Neural cell (in vitro differentiated cells): ENCODE data around the gene BCAR3. TPM values are rescaled to one million over a fixed set of nuclear protein-coding genes. Genes with fewer than 3 reads are reported as not detected.

ENCODE experiments used
- H2AFZ ChIP-seq: fragments of 200-600, 300-800 bp; sonication (generic), shearing (Covaris generic); 2 replicates; pipeline ENCODE4 v1.6.0; 2014; ENCODE audit warnings: low read depth, mild to moderate bottlenecking, antibody characterized with exemption, low read length, moderate library complexity
- H3F3A ChIP-seq: fragments of 200-600 bp; shearing (Covaris generic); 2 replicates; pipeline ENCODE4 v1.6.1; 2016; ENCODE audit warnings: mild to moderate bottlenecking, moderate library complexity, mixed read lengths, antibody characterized with exemption, low read length; ENCODE audit not compliant: insufficient read depth, poor library complexity, severe bottlenecking
- H3K27ac ChIP-seq: fragments of 200-600, 300-800 bp; sonication (generic), shearing (Covaris generic); 2 replicates; pipeline ENCODE4 v1.5.1; 2014; ENCODE audit warnings: mild to moderate bottlenecking, low read length, moderate library complexity
- H3K27me3 ChIP-seq: fragments of 300-800, 200-600 bp; sonication (generic), shearing (Covaris generic); 2 replicates; pipeline ENCODE4 v1.6.0; 2014; ENCODE audit warnings: mild to moderate bottlenecking, low read depth, low read length, moderate library complexity; ENCODE audit not compliant: insufficient read depth
- H3K36me3 ChIP-seq: fragments of 300-800, 200-600 bp; sonication (generic), shearing (Covaris generic); 2 replicates; pipeline ENCODE4 v1.5.1; 2014; ENCODE audit warnings: mild to moderate bottlenecking, antibody characterized with exemption, low read length, moderate library complexity; ENCODE audit not compliant: insufficient read depth
- H3K4me2 ChIP-seq: fragments of 300-800, 200-600 bp; sonication (generic), shearing (Covaris generic); 2 replicates; pipeline ENCODE4 v1.6.0; 2014; ENCODE audit warnings: mild to moderate bottlenecking, low read length
- H3K4me3 ChIP-seq: fragments of 300-800, 200-600 bp; sonication (generic), shearing (Covaris generic); 2 replicates; pipeline ENCODE4 v1.5.1; 2014; ENCODE audit warnings: mild to moderate bottlenecking, low read length, moderate library complexity
- H3K79me2 ChIP-seq: fragments of 200-600 bp; shearing (Covaris generic); replicated peaks from 2 replicates; pipeline ENCODE4 v1.6.0; 2014; ENCODE audit warnings: mild to moderate bottlenecking, low read length, moderate library complexity; ENCODE audit not compliant: insufficient read depth
- H3K9ac ChIP-seq: fragments of 300-800, 200-600 bp; sonication (generic), shearing (Covaris generic); 2 replicates; pipeline ENCODE4 v1.6.1; 2016; ENCODE audit warnings: mild to moderate bottlenecking, low read length, mixed read lengths
- H3K9me2 ChIP-seq: fragments of 200-600 bp; shearing (Covaris generic); 2 replicates; pipeline ENCODE4 v1.6.1; 2016; ENCODE audit warnings: mild to moderate bottlenecking, low read length, mixed read lengths; ENCODE audit not compliant: insufficient read depth
- H3K9me3 ChIP-seq: fragments of 200-600, 300-800 bp; sonication (generic), shearing (Covaris generic); 2 replicates; pipeline ENCODE4 v1.6.1; 2016; ENCODE audit warnings: mild to moderate bottlenecking, mixed run types, low read length, moderate library complexity, mixed read lengths
- H4K20me1 ChIP-seq: fragments of 200-600 bp; shearing (Covaris generic); 2 replicates; pipeline ENCODE4 v1.6.1; 2016; ENCODE audit warnings: mild to moderate bottlenecking, mixed run types; ENCODE audit not compliant: insufficient read depth
- EP300 ChIP-seq: fragments of 450-650 bp; conservative IDR thresholded peaks from 2 replicates; pipeline ENCODE4 v1.6.1; 2014; ENCODE audit warnings: antibody characterized with exemption, mild to moderate bottlenecking, moderate library complexity; ENCODE audit not compliant: poor library complexity, severe bottlenecking
- EZH2 ChIP-seq: fragments of 200-600, 300-800 bp; shearing (Covaris generic), sonication (generic); IDR thresholded peaks from 2 replicates; pipeline ENCODE4 v1.6.1; 2014; ENCODE audit warnings: antibody characterized with exemption, low read length, borderline replicate concordance, mild to moderate bottlenecking; ENCODE audit not compliant: insufficient read depth, poor library complexity, severe bottlenecking
- MXI1 ChIP-seq: fragments of 450-650 bp; conservative IDR thresholded peaks from 2 replicates; pipeline ENCODE4 v1.6.1; 2014; ENCODE audit warnings: antibody characterized with exemption, mild to moderate bottlenecking; ENCODE audit not compliant: poor library complexity, severe bottlenecking
- POLR2AphosphoS5 ChIP-seq: IDR thresholded peaks from 2 replicates; pipeline ENCODE4 v1.6.1; 2012
- RAD21 ChIP-seq: fragments of 450-650 bp; conservative IDR thresholded peaks from 2 replicates; pipeline ENCODE4 v1.6.1; 2014; ENCODE audit warnings: antibody characterized with exemption, mild to moderate bottlenecking, moderate library complexity
- SMC3 ChIP-seq: fragments of 450-650 bp; conservative IDR thresholded peaks from 2 replicates; pipeline ENCODE4 v1.6.1; 2014; ENCODE audit warnings: antibody characterized with exemption, mild to moderate bottlenecking, moderate library complexity; ENCODE audit not compliant: poor library complexity
- TAF1 ChIP-seq: IDR thresholded peaks from 2 replicates; pipeline ENCODE4 v1.6.1; 2012; ENCODE audit warnings: low read depth
- polyA plus RNA-seq: library from polyadenylated mRNA; depleted of rRNA; stranded (reverse); fragments of >200 nt; gene quantifications from 2 replicates; pipeline ENCODE4 v1.2.3, GENCODE V29; 2014
- TF ChIP-seq, protein P1 (sequence below): fragments of 450-650 bp; IDR thresholded peaks from 2 replicates; pipeline ENCODE4 v1.5.1; 2014; ENCODE audit warnings: antibody characterized with exemption, mild to moderate bottlenecking, moderate library complexity; ENCODE audit not compliant: poor library complexity, severe bottlenecking
- TF ChIP-seq, protein P2 (sequence below): IDR thresholded peaks from 2 replicates; pipeline ENCODE4 v1.6.1; 2012; ENCODE audit warnings: borderline replicate concordance

Gene BCAR3
- polyA plus RNA-seq, 1 donor from 2014 or later = 2.5 TPM

DNA sequence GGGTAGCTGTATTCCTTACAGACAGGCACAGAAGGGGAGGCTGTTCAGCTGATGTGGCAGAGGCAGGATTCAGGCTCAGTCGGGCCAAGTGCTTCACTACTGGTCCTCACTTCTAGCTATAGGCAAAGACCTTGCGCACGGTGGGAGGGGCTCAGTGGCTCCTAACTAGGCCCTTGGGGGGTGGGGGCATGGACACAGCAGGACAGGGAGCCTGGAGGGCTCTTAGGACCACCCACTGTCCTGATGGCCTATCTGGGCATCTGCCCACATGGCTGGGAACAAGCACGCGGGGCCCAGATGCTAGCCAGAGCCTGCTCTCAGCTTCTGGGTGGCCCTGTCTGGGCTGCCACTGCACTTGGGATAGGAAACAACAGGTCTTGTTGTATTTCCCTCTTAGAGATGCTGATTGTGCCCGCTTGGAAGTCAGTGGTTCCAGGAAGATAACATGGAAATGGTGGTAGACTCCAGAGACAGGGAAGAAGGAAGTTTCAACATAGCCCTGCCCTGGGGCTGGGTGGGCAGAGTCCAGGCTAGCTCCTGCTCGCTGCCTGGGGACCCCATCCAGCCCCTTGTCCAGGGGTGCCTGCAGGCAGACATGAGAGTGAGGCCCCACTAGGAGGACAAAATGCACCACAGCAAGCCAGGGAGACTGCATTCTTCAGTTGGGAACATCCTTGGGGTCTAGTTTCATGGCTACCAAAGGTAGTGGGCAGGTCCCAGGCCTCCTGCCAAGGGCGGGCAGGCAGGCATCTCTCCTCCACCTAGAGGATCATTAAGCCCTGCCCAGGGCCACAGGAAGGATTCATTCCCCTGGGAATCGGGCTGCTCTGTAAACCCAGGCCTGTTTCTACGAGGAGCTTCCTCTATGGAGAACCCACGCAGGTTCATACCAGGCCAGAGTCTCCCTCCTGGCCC is 102.5 kb downstream of the BCAR3 start:
- H3K27ac ChIP-seq = no peak overlapping the region
- no peaks in the 10 kb centered on the region for H3K9me2 ChIP-seq
- TF ChIP-seq, protein P1, sequence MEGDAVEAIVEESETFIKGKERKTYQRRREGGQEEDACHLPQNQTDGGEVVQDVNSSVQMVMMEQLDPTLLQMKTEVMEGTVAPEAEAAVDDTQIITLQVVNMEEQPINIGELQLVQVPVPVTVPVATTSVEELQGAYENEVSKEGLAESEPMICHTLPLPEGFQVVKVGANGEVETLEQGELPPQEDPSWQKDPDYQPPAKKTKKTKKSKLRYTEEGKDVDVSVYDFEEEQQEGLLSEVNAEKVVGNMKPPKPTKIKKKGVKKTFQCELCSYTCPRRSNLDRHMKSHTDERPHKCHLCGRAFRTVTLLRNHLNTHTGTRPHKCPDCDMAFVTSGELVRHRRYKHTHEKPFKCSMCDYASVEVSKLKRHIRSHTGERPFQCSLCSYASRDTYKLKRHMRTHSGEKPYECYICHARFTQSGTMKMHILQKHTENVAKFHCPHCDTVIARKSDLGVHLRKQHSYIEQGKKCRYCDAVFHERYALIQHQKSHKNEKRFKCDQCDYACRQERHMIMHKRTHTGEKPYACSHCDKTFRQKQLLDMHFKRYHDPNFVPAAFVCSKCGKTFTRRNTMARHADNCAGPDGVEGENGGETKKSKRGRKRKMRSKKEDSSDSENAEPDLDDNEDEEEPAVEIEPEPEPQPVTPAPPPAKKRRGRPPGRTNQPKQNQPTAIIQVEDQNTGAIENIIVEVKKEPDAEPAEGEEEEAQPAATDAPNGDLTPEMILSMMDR = no peak
- no peak for TF ChIP-seq MXI1
- TF ChIP-seq EZH2 = no peak
- no peak for TF ChIP-seq POLR2AphosphoS5
- TF ChIP-seq, protein P2, sequence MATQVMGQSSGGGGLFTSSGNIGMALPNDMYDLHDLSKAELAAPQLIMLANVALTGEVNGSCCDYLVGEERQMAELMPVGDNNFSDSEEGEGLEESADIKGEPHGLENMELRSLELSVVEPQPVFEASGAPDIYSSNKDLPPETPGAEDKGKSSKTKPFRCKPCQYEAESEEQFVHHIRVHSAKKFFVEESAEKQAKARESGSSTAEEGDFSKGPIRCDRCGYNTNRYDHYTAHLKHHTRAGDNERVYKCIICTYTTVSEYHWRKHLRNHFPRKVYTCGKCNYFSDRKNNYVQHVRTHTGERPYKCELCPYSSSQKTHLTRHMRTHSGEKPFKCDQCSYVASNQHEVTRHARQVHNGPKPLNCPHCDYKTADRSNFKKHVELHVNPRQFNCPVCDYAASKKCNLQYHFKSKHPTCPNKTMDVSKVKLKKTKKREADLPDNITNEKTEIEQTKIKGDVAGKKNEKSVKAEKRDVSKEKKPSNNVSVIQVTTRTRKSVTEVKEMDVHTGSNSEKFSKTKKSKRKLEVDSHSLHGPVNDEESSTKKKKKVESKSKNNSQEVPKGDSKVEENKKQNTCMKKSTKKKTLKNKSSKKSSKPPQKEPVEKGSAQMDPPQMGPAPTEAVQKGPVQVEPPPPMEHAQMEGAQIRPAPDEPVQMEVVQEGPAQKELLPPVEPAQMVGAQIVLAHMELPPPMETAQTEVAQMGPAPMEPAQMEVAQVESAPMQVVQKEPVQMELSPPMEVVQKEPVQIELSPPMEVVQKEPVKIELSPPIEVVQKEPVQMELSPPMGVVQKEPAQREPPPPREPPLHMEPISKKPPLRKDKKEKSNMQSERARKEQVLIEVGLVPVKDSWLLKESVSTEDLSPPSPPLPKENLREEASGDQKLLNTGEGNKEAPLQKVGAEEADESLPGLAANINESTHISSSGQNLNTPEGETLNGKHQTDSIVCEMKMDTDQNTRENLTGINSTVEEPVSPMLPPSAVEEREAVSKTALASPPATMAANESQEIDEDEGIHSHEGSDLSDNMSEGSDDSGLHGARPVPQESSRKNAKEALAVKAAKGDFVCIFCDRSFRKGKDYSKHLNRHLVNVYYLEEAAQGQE = no peak
- no peak for TF ChIP-seq SMC3
- no peak for TF ChIP-seq EP300
- no peak for TF ChIP-seq TAF1
- TF ChIP-seq RAD21 = no peak
- no peaks in the 10 kb centered on the region for H3K9me3 ChIP-seq
- no peaks in the 10 kb centered on the region for H3F3A ChIP-seq
- H3K79me2 ChIP-seq = no peaks in the 10 kb centered on the region
- H4K20me1 ChIP-seq = no peaks in the 10 kb centered on the region
- H3K9ac ChIP-seq = no peak overlapping the region
- no peak overlapping the region for H3K4me2 ChIP-seq
- H3K4me3 ChIP-seq = no peak overlapping the region
- no peaks in the 10 kb centered on the region for H3K27me3 ChIP-seq
- no peak overlapping the region for H2AFZ ChIP-seq
- no peaks in the 10 kb centered on the region for H3K36me3 ChIP-seq

DNA sequence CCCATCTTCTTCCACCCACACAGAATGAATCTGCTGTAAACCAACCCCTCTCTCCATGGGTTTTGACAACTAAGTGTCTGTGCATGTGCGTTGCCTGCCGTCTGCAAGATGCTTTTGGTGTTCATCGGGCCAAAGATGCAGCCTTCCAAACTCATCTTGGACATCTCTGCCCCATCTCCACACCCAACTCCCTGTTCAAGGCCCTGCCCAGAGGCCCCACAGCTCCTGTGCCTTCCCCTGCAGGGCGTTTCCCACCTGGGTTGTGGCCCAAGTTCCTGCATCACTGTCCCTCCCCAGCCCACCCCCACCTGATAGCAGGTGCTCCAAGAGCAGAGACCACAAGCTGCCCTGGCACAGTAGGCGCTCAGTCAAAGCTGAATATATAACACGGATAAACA is 103.2 kb downstream of the BCAR3 start:
- H4K20me1 ChIP-seq = no peaks in the 10 kb centered on the region
- no peak for TF ChIP-seq RAD21
- no peak for TF ChIP-seq EP300
- no peak for TF ChIP-seq TAF1
- TF ChIP-seq POLR2AphosphoS5 = no peak
- TF ChIP-seq, protein P2 = no peak
- TF ChIP-seq EZH2 = no peak
- no peak for TF ChIP-seq MXI1
- no peak for TF ChIP-seq SMC3
- TF ChIP-seq, protein P1 = no peak
- H3K4me2 ChIP-seq = no peak overlapping the region
- no peak overlapping the region for H3K27ac ChIP-seq
- H2AFZ ChIP-seq = no peak overlapping the region
- H3K9me2 ChIP-seq = no peaks in the 10 kb centered on the region
- no peaks in the 10 kb centered on the region for H3F3A ChIP-seq
- no peaks in the 10 kb centered on the region for H3K27me3 ChIP-seq
- H3K9me3 ChIP-seq = no peaks in the 10 kb centered on the region
- H3K9ac ChIP-seq = no peak overlapping the region
- no peak overlapping the region for H3K4me3 ChIP-seq
- no peaks in the 10 kb centered on the region for H3K79me2 ChIP-seq
- no peaks in the 10 kb centered on the region for H3K36me3 ChIP-seq
